Transverse colon (tissue), 4 donors: ENCODE data around the gene PPP1R15B. TPM values are rescaled to one million over a fixed set of nuclear protein-coding genes. Genes with fewer than 3 reads are reported as not detected.

Experiments used
- DNase-seq: peaks from one replicate; pipeline ENCODE4 v3.0.0-alpha.2; 2019
- H3K27ac ChIP-seq, 4 donors: fragments of 200-600 bp; sonication (generic); 2 replicates each; pipeline ENCODE4 v1.5.1; 2016 to 2018; ENCODE audit warnings: inconsistent platforms in 4 of 4
- H3K27me3 ChIP-seq: fragments of 200-600 bp; sonication (generic); 2 replicates; pipeline ENCODE4 v1.5.1; 2017; ENCODE audit warnings: inconsistent platforms
- H3K36me3 ChIP-seq, 4 donors: fragments of 200-600 bp; sonication (generic); 2 replicates each; pipeline ENCODE4 v1.5.1; 2017 to 2019; ENCODE audit warnings: inconsistent platforms in 4 of 4
- H3K4me1 ChIP-seq, 4 donors: fragments of 200-600 bp; sonication (generic); 2 replicates each; pipeline ENCODE4 v1.5.1; 2017 to 2020; ENCODE audit warnings: inconsistent platforms in 4 of 4
- H3K4me3 ChIP-seq, 4 donors: fragments of 200-600 bp; sonication (generic); 1 replicate in 1 of 4; 2 replicates in 3 of 4; pipeline versions ENCODE4 v1.5.1 to v1.6.1; 2017 to 2019; ENCODE audit warnings: inconsistent platforms in 4 of 4
- H3K9me3 ChIP-seq, 2 donors: fragments of 200-600 bp; sonication (generic); 2 replicates each; pipeline ENCODE4 v1.5.1; 2017 to 2019; ENCODE audit warnings: inconsistent platforms in 2 of 2
- EP300 ChIP-seq: sonication (generic); formaldehyde crosslinking; IDR thresholded peaks from one replicate; pipeline ENCODE4 v1.6.1; 2017; ENCODE audit warnings: antibody characterized with exemption, low read depth
- POLR2A ChIP-seq: fragments of 450-650 bp; IDR thresholded peaks from one replicate; pipeline ENCODE4 v1.6.1; 2016; ENCODE audit warnings: antibody characterized with exemption, mild to moderate bottlenecking, moderate library complexity
- POLR2AphosphoS5 ChIP-seq, 3 donors: sonication (generic); formaldehyde crosslinking; IDR thresholded peaks; one replicate each; pipeline ENCODE4 v1.6.1; 2016; ENCODE audit warnings: antibody characterized with exemption in 3 of 3
- WGBS, 2 donors: methylation state at CpG; one replicate each; pipeline ENCODE4 v1.1.5; 2018; ENCODE audit warnings: low coverage in 1 of 2; 5-methylcytosine and 5-hydroxymethylcytosine counted together
- in situ Hi-C, 4 donors: fragments of 200-750 bp; cut with MboI; loops; one replicate each; pipeline versions ENCODE4 v1.15.0 to v1.15.1; 2017; ENCODE audit warnings: low sequenced_read_pairs in 3 of 4, low pct_ligation_motif_present in 1 of 4, low pct_unique_long_range_greater_than_20kb in 1 of 4
- intact Hi-C: fragments of 100-400 bp; cut with DNase I; formaldehyde crosslinking; loops from one replicate; pipeline ENCODE4 v1.15.1; 2023; ENCODE audit warnings: low total_unique reads
- small RNA-seq, 4 donors: library from RNA; depleted of rRNA; stranded (forward); fragments of <200 nt; gene quantifications; one replicate each; pipeline ENCODE3, GENCODE V24; 2016
- total RNA-seq, 4 donors: library from RNA; depleted of rRNA; stranded (reverse); fragments of >200 nt; gene quantifications; one replicate each; pipeline ENCODE4 v1.1.0, GENCODE V29; 2016
- TF ChIP-seq, protein P1 (sequence below), 5 experiments: fragments of 200-600 bp in 3 of 5; fragments of 450-650 bp in 2 of 5; sonication (generic) in 3 of 5; IDR thresholded peaks; 1 replicate in 2 of 5; 2 replicates in 3 of 5; pipeline ENCODE4 v1.5.1; 2016 to 2017; ENCODE audit warnings: antibody characterized with exemption in 5 of 5, inconsistent platforms in 3 of 5, mild to moderate bottlenecking in 2 of 5, moderate library complexity in 1 of 5

The PPP1R15B gene
- total RNA-seq, 4 donors from 2014 or later, result 30.8 to 74.2 (median 54.5) TPM

DNA sequence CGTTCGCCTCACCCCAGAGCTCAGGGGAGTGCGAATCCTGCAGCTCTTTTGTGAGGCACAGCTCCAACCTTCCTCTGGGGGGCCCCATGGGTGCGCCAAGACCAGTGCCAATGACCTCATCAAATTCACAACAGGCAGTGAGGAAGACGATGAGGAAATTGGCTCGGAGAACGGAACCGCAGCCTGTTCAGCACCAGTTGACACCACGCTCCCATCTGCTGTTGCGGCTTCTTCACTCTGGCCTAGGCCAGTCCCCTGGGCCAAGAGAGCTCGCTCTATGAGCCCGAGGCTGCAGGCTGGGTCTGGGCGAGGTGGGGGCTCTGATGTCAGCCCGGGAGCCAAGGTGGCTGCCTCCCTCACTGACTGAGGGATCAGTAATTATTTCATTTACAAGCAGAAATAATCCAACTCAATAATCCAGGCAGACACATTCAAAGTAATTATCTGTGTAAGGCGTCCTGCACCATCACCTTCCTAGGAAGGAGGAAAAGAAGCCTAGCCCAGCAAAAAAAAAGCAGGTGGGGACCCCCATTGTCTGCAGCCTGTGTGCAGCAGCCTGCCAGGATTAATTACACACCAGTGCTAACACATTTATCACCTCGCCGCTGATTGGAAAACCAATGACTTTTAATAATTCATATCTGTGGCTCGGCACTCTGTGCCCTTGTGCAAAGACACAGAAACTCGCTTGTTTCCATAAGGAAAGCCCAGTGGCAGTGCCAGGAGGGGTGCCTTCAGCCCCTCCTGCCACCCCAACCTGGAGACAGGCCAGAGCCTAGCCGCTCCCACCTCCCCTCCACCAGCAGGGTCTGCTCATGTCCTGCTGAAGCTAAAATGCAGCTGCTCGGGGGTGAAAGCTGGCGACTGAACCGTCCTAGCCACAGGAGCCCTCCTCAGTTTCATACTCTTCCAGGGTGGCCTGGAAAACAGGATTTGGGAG, 53.8 kb downstream of the PPP1R15B start:
- Histone ChIP-seq H3K4me3 (no peak overlapping the region), H3K27me3 (no peaks in the 10 kb centered on the region), H3K27ac (peak overlapping the region; percentile 2 to 24 (median 14)), H3K4me1 (peaks cover 0 to 3% (median under 1%) of the 10 kb centered on the region in 4 donors), H3K9me3 (no peaks in the 10 kb centered on the region), H3K36me3 (no peaks in the 10 kb centered on the region)
- no peak for DNase-seq
- 75% methylated on average over 23 of the region's 23 CpGs; no CpG with 5 or more reads in 1 of the 2 donors for WGBS, 2 donors
- no peak for TF ChIP-seq EP300
- in situ Hi-C loops, result loop anchor here (25.0 kb wide), 2 partner anchors 96 to 496 kb away; partner anchors contain the start of gene SNRPE (in 3 of the 4)
- intact Hi-C loops, result no loop called here

DNA sequence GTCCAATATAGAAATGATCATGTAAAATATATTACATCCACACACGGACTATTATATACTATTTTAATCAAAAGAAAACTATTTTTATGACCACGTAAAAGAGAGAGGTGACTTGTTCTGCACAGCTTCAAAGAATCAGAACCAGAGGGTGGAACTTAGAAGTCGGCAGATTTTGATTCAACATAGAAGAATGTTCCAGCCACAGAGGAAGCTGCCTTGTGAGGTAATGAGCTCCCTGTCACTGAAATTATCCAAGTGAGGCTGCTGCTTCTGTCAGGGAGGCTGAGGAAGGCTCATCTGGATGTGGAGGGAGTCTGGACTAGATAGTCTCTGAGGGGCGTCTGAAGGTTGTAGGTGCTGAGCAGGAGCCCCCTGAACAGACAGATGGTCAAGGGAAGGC, 54.6 kb downstream of the PPP1R15B start:
- TF ChIP-seq, protein P1, sequence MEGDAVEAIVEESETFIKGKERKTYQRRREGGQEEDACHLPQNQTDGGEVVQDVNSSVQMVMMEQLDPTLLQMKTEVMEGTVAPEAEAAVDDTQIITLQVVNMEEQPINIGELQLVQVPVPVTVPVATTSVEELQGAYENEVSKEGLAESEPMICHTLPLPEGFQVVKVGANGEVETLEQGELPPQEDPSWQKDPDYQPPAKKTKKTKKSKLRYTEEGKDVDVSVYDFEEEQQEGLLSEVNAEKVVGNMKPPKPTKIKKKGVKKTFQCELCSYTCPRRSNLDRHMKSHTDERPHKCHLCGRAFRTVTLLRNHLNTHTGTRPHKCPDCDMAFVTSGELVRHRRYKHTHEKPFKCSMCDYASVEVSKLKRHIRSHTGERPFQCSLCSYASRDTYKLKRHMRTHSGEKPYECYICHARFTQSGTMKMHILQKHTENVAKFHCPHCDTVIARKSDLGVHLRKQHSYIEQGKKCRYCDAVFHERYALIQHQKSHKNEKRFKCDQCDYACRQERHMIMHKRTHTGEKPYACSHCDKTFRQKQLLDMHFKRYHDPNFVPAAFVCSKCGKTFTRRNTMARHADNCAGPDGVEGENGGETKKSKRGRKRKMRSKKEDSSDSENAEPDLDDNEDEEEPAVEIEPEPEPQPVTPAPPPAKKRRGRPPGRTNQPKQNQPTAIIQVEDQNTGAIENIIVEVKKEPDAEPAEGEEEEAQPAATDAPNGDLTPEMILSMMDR (IDR thresholded peaks at IDR 0.05), result no peak
- TF ChIP-seq EP300, result no peak
- no peak for TF ChIP-seq POLR2A
- no peak for TF ChIP-seq POLR2AphosphoS5 (IDR thresholded peaks at IDR 0.05)
- Histone ChIP-seq H3K4me3 (no peak overlapping the region), H3K36me3 (no peaks in the 10 kb centered on the region), H3K4me1 (peaks cover 0 to 4% (median 0%) of the 10 kb centered on the region in 4 donors), H3K9me3 (no peaks in the 10 kb centered on the region), H3K27me3 (no peaks in the 10 kb centered on the region), H3K27ac (peak overlapping the region; percentile 2 to 24 (median 9))
- DNase-seq, result no peak
- intact Hi-C loops, result no loop called here
- in situ Hi-C loops, result loop anchor here (25.0 kb wide), 2 partner anchors 95 to 495 kb away; partner anchors contain the start of gene SNRPE (in 3 of the 4)
- 54 to 63% methylated on average over 3 to 4 of the region's 4 CpGs for WGBS, 2 donors

DNA sequence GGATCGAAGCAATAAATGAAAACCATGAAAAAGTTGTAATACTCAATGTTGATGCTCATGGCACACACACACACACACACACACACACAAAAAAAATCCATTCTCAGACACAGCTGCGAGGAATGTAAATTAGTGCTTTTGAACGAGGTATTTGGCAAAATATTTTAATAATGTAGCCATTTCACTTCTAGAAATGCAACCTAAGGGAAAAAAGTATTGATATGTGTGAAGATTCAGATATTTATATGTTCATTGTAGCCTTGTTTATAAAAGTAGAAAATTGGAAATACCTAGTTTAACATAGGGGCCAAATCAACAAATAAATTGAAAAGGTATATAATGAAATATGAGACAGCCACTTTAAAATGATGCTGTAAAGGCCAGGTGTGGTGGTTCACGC, 55.7 kb downstream of the PPP1R15B start:
- in situ Hi-C loops (loop anchor here (25.0 kb wide), 2 partner anchors 94 to 494 kb away; partner anchors contain the start of gene SNRPE (in 3 of the 4)), intact Hi-C loops (no loop called here)
- Histone ChIP-seq H3K27me3 (no peaks in the 10 kb centered on the region), H3K4me3 (no peak overlapping the region), H3K9me3 (no peaks in the 10 kb centered on the region), H3K36me3 (no peaks in the 10 kb centered on the region), H3K27ac (no peak overlapping the region), H3K4me1 (peaks cover 0 to 15% (median 6%) of the 10 kb centered on the region in 4 donors)
- WGBS, 2 donors, result 84 to 89% methylated on average over 3 to 4 of the region's 4 CpGs
- TF ChIP-seq, protein P1 (IDR thresholded peaks at IDR 0.05), result no peak
- TF ChIP-seq POLR2A, result no peak
- no peak for TF ChIP-seq EP300
- TF ChIP-seq POLR2AphosphoS5 (IDR thresholded peaks at IDR 0.05), result no peak
- DNase-seq, result no peak

DNA sequence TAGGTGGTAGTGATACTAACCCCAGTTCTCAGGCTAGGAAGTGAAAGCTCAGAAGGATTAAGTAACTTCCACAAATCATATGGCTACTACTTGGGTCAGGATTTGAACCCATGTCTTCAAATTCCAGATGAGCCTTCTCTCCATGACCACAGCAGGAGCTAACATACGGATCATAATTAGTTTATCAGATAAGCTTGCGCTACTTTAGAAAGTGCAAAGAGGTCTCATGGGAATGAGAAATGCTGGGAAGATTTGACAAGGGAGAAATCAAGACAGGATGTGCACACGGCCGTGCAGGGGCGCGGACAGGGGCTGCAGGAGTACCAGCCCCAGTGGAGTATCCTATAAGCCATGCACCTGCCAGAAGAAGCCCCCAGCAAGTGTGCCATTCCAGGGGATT, 57.0 kb downstream of the PPP1R15B start:
- intact Hi-C loops, result no loop called here
- Histone ChIP-seq H3K4me3 (no peak overlapping the region), H3K9me3 (no peaks in the 10 kb centered on the region), H3K27ac (no peak overlapping the region), H3K36me3 (no peaks in the 10 kb centered on the region), H3K4me1 (peaks cover 13 to 26% (median 18%) of the 10 kb centered on the region in 4 donors), H3K27me3 (no peaks in the 10 kb centered on the region)
- DNase-seq, result no peak
- TF ChIP-seq POLR2A, result no peak
- TF ChIP-seq EP300, result no peak
- TF ChIP-seq POLR2AphosphoS5 (IDR thresholded peaks at IDR 0.05), result no peak
- TF ChIP-seq, protein P1 (IDR thresholded peaks at IDR 0.05), result no peak
- in situ Hi-C loops, result loop anchor here (25.0 kb wide), 2 partner anchors 92 to 492 kb away; partner anchors contain the start of gene SNRPE (in 3 of the 4)
- WGBS, 2 donors, result 70 to 80% methylated on average over 4 to 6 of the region's 6 CpGs

Small RNA genes lying within 50 kb of the gene (small RNA-seq; reads per million reads assigned to genes)
- gene AL606489.2, result 0 reads per million in 4 donors

Other genes starting within 250 kb of the PPP1R15B start
- 1 to 10 TPM in 1 of 4 donors, not detected in 3; 2.7 TPM for gene REN, start 245.5 kb downstream of the PPP1R15B start, total RNA-seq
- not detected for gene KISS1, start 215.3 kb downstream of the PPP1R15B start, total RNA-seq
- 10 to 100 TPM in 1 of 4 donors, 1 to 10 TPM in 1, not detected in 2; 9.7 to 13.8 TPM for gene GOLT1A, start 197.8 kb downstream of the PPP1R15B start, total RNA-seq
- gene PLEKHA6, start 51.9 kb downstream of the PPP1R15B start, total RNA-seq, result 100 to 1,000 TPM in 1 of 4 donors, 10 to 100 TPM in 3; 58.7 to 209 (median 97.9) TPM
- gene PIK3C2B, start 83.0 kb upstream of the PPP1R15B start, total RNA-seq, result 100 to 1,000 TPM in 2 of 4 donors, 10 to 100 TPM in 2; 61.9 to 181 (median 88.8) TPM
- gene MDM4, start 104.6 kb upstream of the PPP1R15B start, total RNA-seq, result 100 to 1,000 TPM in 2 of 4 donors, 10 to 100 TPM in 2; 64.3 to 140 (median 109) TPM